Activated CD4-positive, CD25-positive, alpha-beta regulatory T cell (primary cell): ENCODE results near the gene ZNF385C.

Source experiments
- DNase-seq, 4 experiments: peaks; one replicate each; lab custom pipeline; 2025; lab: John Stamatoyannopoulos, UW

ZNF385C gene

DNA sequence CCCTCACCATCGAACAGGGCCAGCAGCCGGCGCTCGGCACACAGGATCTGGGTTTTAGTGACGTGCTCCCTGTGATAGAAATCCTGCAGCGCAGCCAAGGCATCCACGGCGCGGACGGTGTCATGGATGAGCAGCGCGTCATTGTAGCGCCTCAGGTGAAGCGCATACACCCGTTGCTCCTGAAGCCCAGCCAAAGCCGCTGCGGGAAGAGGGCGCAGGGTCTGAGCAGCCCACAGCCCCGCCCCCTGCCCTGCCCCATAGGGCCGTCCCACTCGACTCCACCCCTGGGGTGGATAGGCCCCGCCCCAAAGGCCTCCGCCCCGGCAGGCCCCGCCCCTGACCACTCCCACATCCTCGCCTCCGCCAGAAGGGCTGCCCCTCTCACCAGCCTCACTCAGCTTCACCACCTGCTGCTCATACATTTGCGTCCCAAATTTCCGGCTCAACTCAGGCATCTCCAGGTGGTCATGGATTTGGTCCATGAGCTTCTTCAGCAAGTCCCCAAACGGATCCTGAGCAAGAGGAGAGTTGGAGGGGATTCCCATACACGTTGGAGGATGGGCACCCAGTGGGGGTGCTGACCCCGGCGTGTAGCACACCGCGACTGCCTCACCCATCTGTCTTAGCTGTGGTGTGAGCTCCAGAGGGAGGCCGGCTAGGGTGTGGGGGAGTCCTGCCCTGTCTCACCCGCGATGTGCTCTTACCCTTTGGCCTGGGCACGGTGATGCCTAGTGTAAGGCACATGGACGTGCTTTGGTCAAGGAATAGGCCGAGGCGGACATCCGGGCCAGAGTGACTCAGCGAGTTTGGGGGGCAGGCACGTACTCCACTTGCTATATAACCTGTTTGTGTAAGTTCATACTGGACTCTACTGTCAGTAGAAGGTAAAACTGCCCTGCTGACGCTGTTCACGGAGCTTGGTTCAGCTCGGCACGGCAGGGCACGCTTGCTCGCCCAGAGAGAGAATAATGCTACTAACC lies 9.6 kb upstream of the ZNF385C start:
- peak; percentile 73 to 87 (median 80) for DNase-seq

DNA sequence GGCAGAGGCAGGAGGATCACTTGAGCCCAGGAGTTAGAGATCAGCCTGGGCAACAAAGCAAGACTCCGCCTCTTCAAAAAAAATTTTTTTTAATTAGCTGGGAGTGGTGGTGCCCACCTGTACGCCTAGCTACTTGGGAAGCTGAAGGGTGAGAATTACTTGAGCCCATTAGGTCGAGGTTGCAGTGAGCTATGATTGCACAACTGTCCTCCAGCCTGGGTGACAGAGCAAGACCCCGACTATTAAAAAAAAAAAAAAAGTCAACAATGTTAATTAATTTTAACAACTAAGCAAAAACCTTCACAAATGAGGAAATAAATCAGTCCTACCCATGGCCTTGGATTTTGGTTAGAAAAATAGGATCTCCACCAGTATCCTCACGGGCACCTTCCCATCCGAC lies 8.9 kb upstream of the ZNF385C start:
- DNase-seq = no peak

- no peak for DNase-seq
Observed at GRCh38 chr17:42106009-42106408, 7.7 kb upstream of the ZNF385C start.

- no peak for DNase-seq
Observed at GRCh38 chr17:42104264-42104663, 6.0 kb upstream of the ZNF385C start.

DNA sequence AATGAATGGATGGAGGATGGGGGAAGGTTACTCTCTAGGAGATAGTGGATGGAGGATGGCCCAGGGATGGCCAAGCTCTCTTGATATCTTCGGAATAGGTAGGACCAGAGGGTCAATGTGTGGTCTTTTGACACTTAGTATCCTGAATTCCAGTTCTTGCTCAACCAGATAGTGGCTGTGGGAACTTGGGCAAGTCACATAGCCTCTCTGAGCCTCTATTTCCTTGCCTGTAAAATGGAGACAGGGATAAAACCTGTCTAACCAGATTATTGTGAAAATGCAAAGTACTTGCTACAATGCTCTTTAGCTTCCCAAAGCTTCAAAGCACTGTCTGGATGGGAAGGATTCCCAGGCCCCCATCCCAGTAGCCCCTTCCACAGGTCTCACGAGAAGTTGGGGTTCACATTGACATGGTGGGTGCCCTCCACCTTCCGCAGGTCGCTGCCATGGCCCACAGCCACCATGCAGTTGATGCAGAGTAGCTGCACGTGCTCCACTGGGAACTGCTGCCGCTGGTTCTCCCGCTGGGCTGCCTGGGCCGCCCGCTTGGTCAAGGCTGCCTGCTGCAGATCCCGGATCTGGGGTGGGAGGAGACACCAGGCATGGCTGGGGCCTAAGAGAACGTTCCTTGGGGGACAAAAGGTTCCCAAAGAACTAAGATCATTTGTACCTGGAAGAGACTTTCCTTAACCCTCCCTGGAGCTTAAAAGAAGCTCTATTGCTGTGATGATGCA lies 5.1 kb upstream of the ZNF385C start:
- DNase-seq = no peak

GRCh38 chr17:42101513-42102292 lies 3.4 kb upstream of the ZNF385C start:
- DNase-seq = peak in 3 of 4 experiments; percentile 36 to 62 (median 54)

- no peak for DNase-seq
Observed at GRCh38 chr17:42098730-42099399, 592 bp upstream of the ZNF385C start.

- no peak for DNase-seq
Observed at GRCh38 chr17:42096360-42097111, 1.7 kb downstream of the ZNF385C start.

- DNase-seq = no peak
Observed at GRCh38 chr17:42094375-42095069, 3.8 kb downstream of the ZNF385C start.

GRCh38 chr17:42092939-42093338 lies 5.3 kb downstream of the ZNF385C start:
- no peak for DNase-seq

GRCh38 chr17:42090964-42091790 lies 7.1 kb downstream of the ZNF385C start:
- DNase-seq = no peak

- DNase-seq = no peak
Observed at GRCh38 chr17:42088736-42089135, 9.5 kb downstream of the ZNF385C start.

DNA sequence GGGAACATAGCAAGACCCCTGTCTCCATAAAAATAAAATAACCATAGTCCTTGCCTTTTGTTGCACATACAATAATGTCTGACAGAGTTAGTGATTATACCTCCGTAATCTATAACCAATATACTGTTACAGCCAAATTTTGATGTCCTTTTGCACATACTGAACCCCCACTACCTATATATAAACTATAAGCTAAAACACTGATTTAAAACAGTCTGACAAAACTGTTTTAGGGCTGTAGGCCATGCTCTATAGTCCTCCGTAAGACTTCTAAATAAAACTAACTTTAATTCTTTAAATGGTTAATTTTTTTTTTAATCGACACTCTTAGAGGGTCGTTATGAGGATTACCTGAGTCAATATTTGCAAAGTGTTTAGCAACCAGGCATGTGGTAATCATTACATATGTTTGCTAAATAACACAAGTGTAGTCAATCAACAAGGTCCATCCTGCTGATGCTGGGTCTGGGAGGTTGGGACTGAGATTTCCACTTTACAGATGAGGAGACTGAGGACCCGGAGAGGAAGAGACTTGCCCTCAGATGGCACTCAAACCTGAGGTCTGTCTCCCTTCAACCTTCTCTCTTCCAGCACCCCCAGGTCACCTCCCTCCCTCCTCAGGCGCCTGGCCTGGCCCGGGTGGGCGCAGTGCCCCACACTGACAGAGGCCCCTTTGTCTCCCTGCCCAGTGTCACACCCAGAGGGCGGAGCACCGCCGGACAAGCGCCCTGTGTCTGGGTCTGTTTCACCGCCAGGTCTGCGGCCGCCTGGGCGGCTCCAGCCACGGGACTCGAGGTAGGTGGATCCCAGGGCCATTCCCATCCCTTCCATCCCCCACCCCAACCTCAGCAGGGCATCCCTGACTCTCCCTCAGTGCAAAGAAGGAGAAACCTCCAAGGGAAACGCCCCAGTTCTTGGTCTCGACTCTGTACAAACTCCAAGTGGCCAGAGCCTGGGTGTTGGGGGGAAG lies 10.3 kb downstream of the ZNF385C start:
- no peak for DNase-seq

DNA sequence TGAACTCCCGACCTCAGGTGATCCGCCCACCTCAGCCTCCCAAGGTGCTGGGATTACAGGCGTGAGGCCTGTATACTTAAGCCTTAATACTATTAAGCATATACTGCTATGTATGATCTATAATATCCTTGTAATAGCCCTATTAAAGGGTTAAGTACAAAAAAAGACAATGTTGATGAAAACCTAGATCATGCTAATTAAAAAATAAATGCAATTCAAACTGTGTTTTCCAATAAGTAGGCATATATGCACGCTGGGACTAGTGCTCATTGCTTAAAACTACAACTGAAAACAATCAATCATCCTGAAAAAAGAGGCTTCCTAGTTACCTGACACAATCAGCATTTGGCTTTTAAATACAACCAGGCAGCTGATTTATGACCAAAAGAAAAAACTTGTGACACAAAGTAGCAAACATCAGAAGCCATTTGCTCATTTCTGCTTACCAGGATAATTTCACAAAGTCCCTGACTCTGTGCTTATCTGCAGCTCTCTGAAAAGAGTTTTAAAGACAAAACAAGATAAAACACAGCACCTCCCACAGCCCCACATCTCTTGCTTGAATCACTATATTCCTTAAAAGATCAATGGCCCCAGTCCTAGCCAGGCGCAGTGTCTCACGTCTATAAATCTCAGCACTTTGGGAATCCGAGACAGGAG lies 11.1 kb downstream of the ZNF385C start:
- no peak for DNase-seq

DNA sequence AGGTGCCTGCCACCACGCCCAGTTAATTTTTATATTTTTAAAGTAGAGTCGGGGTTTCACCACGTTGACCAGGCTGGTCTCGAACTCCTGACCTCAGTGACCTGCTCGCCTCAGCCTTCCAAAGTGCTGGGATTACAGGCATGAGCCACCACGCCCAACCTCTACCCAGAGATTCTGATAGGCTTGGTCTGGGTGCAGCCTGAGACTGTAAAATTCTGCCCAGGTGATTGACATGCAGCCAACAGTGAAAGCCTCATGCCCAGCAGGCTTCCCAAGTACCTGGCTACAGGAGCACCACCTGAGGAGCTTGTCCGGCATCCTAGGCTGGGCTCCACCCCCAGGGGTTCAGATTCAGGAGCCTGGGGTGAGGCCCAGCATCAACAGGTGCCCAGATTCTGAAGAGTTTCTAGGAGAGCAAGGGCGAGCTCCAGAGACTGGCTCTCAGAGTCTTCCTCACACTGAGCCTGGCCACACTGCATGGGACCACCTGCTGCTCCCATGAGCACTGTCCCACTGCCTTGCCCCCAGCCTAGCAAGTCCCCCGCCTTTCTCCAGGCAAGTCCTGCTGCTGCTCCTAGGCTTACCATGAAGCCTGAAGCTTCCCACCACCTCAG lies 16.6 kb downstream of the ZNF385C start:
- DNase-seq = no peak

DNA sequence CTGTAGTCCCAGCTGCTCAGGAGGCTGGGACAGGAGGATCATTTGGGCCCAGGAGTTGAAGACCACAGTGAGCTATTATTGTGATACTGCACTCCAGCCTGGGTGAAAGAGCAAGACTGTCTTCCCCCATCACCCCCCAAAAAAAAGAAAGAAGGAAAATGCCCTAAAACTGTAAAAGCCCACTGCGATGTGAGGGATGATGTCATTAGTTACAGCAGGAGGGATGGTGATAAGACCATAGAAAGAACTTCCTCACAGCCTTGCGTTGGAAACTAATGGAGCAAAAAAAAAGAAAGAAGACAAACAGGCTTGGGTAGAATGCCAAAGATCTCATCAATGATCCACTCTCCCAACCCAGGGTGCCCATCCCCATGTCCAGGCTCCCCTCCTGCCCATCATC lies 18.7 kb downstream of the ZNF385C start:
- no peak for DNase-seq

GRCh38 chr17:42078396-42079043 lies 19.8 kb downstream of the ZNF385C start:
- no peak for DNase-seq
